IMR-90 (cell line): ENCODE measurements around the gene SLC9A9. TPM values are rescaled to one million over a fixed set of nuclear protein-coding genes. Genes with fewer than 3 reads are reported as not detected.

Experiments
- ATAC-seq: fragments of 200-7000 bp; cut with Tn5 transposase; 2 replicates; pipeline ENCODE4 v1.9.1; 2020; ENCODE audit warnings: low read depth, mild to moderate bottlenecking, moderate library complexity
- BruUV-seq: library from RNA; stranded (reverse); fragments of 400-500 nt; replicated peaks from 2 replicates; lab custom pipeline; 2021; lab: Mats Ljungman, UMichigan
- CTCF ChIA-PET: fragments of 300-600 bp; formaldehyde crosslinking; extraction: SDS; loops from one replicate; lab custom pipeline; 2021; ENCODE audit warnings: antibody characterized with exemption; lab: Yijun Ruan, JAX
- POLR2A ChIA-PET: fragments of 300-600 bp; sonication (Branson Sonifier 250); formaldehyde crosslinking; loops from one replicate; lab custom pipeline; 2022; ENCODE audit warnings: antibody characterized with exemption; ENCODE audit not compliant: unreplicated experiment; lab: Charles Lee
- DNase-seq: peaks from one replicate; pipeline ENCODE4 v3.0.0; 2013
- H2AFZ ChIP-seq: replicated peaks from 2 replicates; pipeline ENCODE3; 2013; ENCODE audit warnings: low read length, mild to moderate bottlenecking; ENCODE audit not compliant: poor library complexity
- H2AK5ac ChIP-seq: 2 replicates; pipeline ENCODE4 v1.6.1; 2013; ENCODE audit warnings: low read depth, low read length, inconsistent platforms
- H2AK9ac ChIP-seq: replicated peaks from 2 replicates; pipeline ENCODE3; 2013; ENCODE audit warnings: mild to moderate bottlenecking, low read depth, low read length, moderate library complexity; ENCODE audit not compliant: poor library complexity
- H2BK120ac ChIP-seq: 2 replicates; pipeline ENCODE4 v1.6.1; 2013; ENCODE audit warnings: low read depth, low read length, inconsistent platforms
- H2BK15ac ChIP-seq: 3 replicates; pipeline ENCODE4 v1.6.1; 2013; ENCODE audit warnings: low read depth, low read length, inconsistent platforms
- H2BK20ac ChIP-seq: 2 replicates; pipeline ENCODE4 v1.6.1; 2013; ENCODE audit warnings: low read depth, mild to moderate bottlenecking, inconsistent platforms, low read length, moderate library complexity
- H2BK5ac ChIP-seq: 2 replicates; pipeline ENCODE4 v1.6.1; 2013; ENCODE audit warnings: mild to moderate bottlenecking, low read depth, low read length, inconsistent platforms; ENCODE audit not compliant: poor library complexity, severe bottlenecking
- H3K14ac ChIP-seq: replicated peaks from 2 replicates; pipeline ENCODE4 v1.6.1; 2013; ENCODE audit warnings: low read depth, low read length, inconsistent platforms
- H3K18ac ChIP-seq: 2 replicates; pipeline ENCODE4 v1.6.1; 2013; ENCODE audit warnings: low read depth, low read length, control low read depth
- H3K23ac ChIP-seq: 2 replicates; pipeline ENCODE4 v1.6.1; 2013; ENCODE audit warnings: low read depth, low read length, inconsistent platforms
- H3K27ac ChIP-seq: 2 replicates; pipeline ENCODE4 v1.5.1; 2013; ENCODE audit warnings: mild to moderate bottlenecking, control low read depth, low read length; ENCODE audit not compliant: insufficient read depth
- H3K27me3 ChIP-seq: 2 replicates; pipeline ENCODE4 v1.6.1; 2013; ENCODE audit warnings: low read length; ENCODE audit not compliant: control insufficient read depth, insufficient read depth
- H3K36me3 ChIP-seq: 2 replicates; pipeline ENCODE4 v1.6.1; 2013; ENCODE audit warnings: low read length, mixed read lengths; ENCODE audit not compliant: control insufficient read depth, insufficient read depth
- H3K4ac ChIP-seq: 2 replicates; pipeline ENCODE4 v1.6.1; 2013; ENCODE audit warnings: low read depth, low read length, inconsistent platforms
- H3K4me1 ChIP-seq: 2 replicates; pipeline ENCODE4 v1.6.1; 2013; ENCODE audit warnings: low read length, mixed read lengths; ENCODE audit not compliant: control insufficient read depth, insufficient read depth
- H3K4me2 ChIP-seq: 2 replicates; pipeline ENCODE4 v1.6.1; 2013; ENCODE audit warnings: low read depth, mild to moderate bottlenecking, control low read depth, low read length, moderate library complexity
- H3K4me3 ChIP-seq: 2 replicates; pipeline ENCODE4 v1.5.1; 2013; ENCODE audit warnings: low read depth, mild to moderate bottlenecking, control low read depth, low read length, moderate library complexity; ENCODE audit not compliant: insufficient read depth
- H3K56ac ChIP-seq: 2 replicates; pipeline ENCODE4 v1.6.1; 2013; ENCODE audit warnings: low read length, inconsistent platforms; ENCODE audit not compliant: insufficient read depth; ENCODE audit errors: extremely low read depth
- H3K79me1 ChIP-seq, 2 experiments: 2 replicates each; pipeline ENCODE4 v1.6.1; 2013; ENCODE audit warnings: low read length in 2 of 2, inconsistent platforms in 1 of 2, low read depth in 1 of 2
- H3K9ac ChIP-seq: 2 replicates; pipeline ENCODE4 v1.6.1; 2013; ENCODE audit warnings: low read depth, low read length, control low read depth
- H3K9me1 ChIP-seq: 2 replicates; pipeline ENCODE4 v1.6.1; 2013; ENCODE audit warnings: low read length, inconsistent platforms; ENCODE audit not compliant: insufficient read depth
- H3K9me3 ChIP-seq: 2 replicates; pipeline ENCODE4 v1.6.1; 2013; ENCODE audit warnings: low read length; ENCODE audit not compliant: control insufficient read depth, insufficient read depth
- H4K20me1 ChIP-seq: 2 replicates; pipeline ENCODE4 v1.6.1; 2013; ENCODE audit warnings: low read length, inconsistent platforms; ENCODE audit not compliant: insufficient read depth
- H4K5ac ChIP-seq: 2 replicates; pipeline ENCODE4 v1.6.1; 2013; ENCODE audit warnings: mild to moderate bottlenecking, low read depth, low read length, control low read depth
- H4K8ac ChIP-seq, 2 experiments: 2 replicates each; pipeline ENCODE4 v1.6.1; 2013; ENCODE audit warnings: low read depth in 2 of 2, low read length in 2 of 2, control low read depth in 1 of 2, inconsistent platforms in 1 of 2
- H4K91ac ChIP-seq: 2 replicates; pipeline ENCODE4 v1.6.1; 2013; ENCODE audit warnings: low read depth, low read length, inconsistent platforms; ENCODE audit not compliant: insufficient read depth
- BHLHE40 ChIP-seq: fragments of 150-350 bp; IDR thresholded peaks from 2 replicates; pipeline ENCODE4 v1.6.1; 2016; ENCODE audit warnings: mild to moderate bottlenecking, low read depth, low read length
- CEBPB ChIP-seq: IDR thresholded peaks from 2 replicates; pipeline ENCODE4 v1.6.1; 2012; ENCODE audit warnings: low read depth, low read length, improper control_type of control experiment
- MAZ ChIP-seq: IDR thresholded peaks from 2 replicates; pipeline ENCODE4 v1.6.1; 2012; ENCODE audit warnings: low read depth, mild to moderate bottlenecking, low read length, improper control_type of control experiment, moderate library complexity, borderline replicate concordance
- POLR2A ChIP-seq: IDR thresholded peaks from 2 replicates; pipeline ENCODE4 v1.6.1; 2012; ENCODE audit warnings: mild to moderate bottlenecking, low read depth, low read length
- USF2 ChIP-seq: fragments of 150-350 bp; IDR thresholded peaks from 2 replicates; pipeline ENCODE4 v1.6.1; 2017; ENCODE audit warnings: mild to moderate bottlenecking, antibody characterized with exemption, low read length, low read depth
- WGBS, 2 experiments: methylation state at CpG; one replicate each; pipeline versions ENCODE4 v1.1.5 to v1.1.7; 2013; ENCODE audit warnings: missing lambda C conversion rate in 2 of 2; ENCODE audit not compliant: insufficient read length in 1 of 2; ENCODE audit errors: extremely low coverage in 2 of 2; 5-methylcytosine and 5-hydroxymethylcytosine counted together
- dilution Hi-C: fragments of 300-500 bp; cut with HindIII; formaldehyde crosslinking; loops from one replicate; pipeline ENCODE4 v1.14.3; 2018; ENCODE audit warnings: low sequenced_read_pairs; ENCODE audit not compliant: unreplicated experiment
- in situ Hi-C: fragments of 300-500 bp; cut with MboI; formaldehyde crosslinking; loops from 3 replicates; pipeline ENCODE4 v1.14.3; 2019; ENCODE audit warnings: low sequenced_read_pairs, inconsistent platforms, mixed read lengths
- intact Hi-C: fragments of 100-400 bp; cut with micrococcal nuclease; formaldehyde crosslinking; loops from 2 replicates; pipeline ENCODE4 v1.10.0; 2022
- polyA plus RNA-seq, 3 experiments: library from polyadenylated mRNA; depleted of rRNA; stranded (reverse); fragments of >200 nt; gene quantifications; 2 replicates each; pipeline ENCODE4 v1.2.3, GENCODE V29; 2012; ENCODE audit warnings: low replicate concordance in 1 of 3
- total RNA-seq: library from RNA; depleted of rRNA; stranded (reverse); fragments of >200 nt; gene quantifications from 2 replicates; pipeline ENCODE4 v1.2.3, GENCODE V29; 2012

Gene SLC9A9
- total and polyA plus RNA-seq, 2 of the 4 experiments (the other 2 are of a cell fraction): 1.4 to 2.3 TPM

- Histone ChIP-seq H3K4ac (no peak overlapping the region), H4K91ac (no peak overlapping the region), H3K36me3 (no peaks in the 10 kb centered on the region), H3K4me2 (no peak overlapping the region), H3K23ac (no peak overlapping the region), H3K14ac (no peak overlapping the region), H3K18ac (no peak overlapping the region), H3K9me1 (no peaks in the 10 kb centered on the region), H4K5ac (no peak overlapping the region), H3K9ac (no peak overlapping the region), H3K79me1 (no peaks in the 10 kb centered on the region), H3K27me3 (no peaks in the 10 kb centered on the region), H4K8ac (no peak overlapping the region), H3K4me3 (no peak overlapping the region), H4K20me1 (no peaks in the 10 kb centered on the region), H3K27ac (no peak overlapping the region), H2AK9ac (no peak overlapping the region), H2BK15ac (no peak overlapping the region), H2AK5ac (no peak overlapping the region), H2BK120ac (no peak overlapping the region), H2BK20ac (no peak overlapping the region), H2AFZ (no peak overlapping the region), H3K9me3 (no peaks in the 10 kb centered on the region), H2BK5ac (no peak overlapping the region), H3K56ac (no peak overlapping the region), H3K4me1 (no peaks in the 10 kb centered on the region)
- no TSS peak for BruUV-seq
- DNase-seq: no peak
- ChIA-PET POLR2A (no interaction called here), CTCF (no interaction called here)
- TF ChIP-seq BHLHE40 (no peak), MAZ (no peak), USF2 (no peak), CEBPB (no peak), POLR2A (no peak)
- in situ Hi-C loops (no loop called here), intact Hi-C loops (no loop called here), dilution Hi-C loops (no loop called here)
- no peak for ATAC-seq
- WGBS, 2 experiments: no CpG with 5 or more reads among the region's 5 CpGs
Observed at GRCh38 chr3:143263852-143264513, 584.3 kb downstream of the SLC9A9 start.
